HG03469 (cell line): Measurements from ENCODE around the gene NPAS3.

Source experiments
- ATAC-seq: cut with Tn5 transposase; IDR thresholded peaks from one replicate; pipeline ENCODE4 v1.9.1; 2021; ENCODE audit warnings: mild to moderate bottlenecking, moderate library complexity, moderate number of reproducible peaks; ENCODE audit not compliant: unreplicated experiment

The NPAS3 gene

DNA sequence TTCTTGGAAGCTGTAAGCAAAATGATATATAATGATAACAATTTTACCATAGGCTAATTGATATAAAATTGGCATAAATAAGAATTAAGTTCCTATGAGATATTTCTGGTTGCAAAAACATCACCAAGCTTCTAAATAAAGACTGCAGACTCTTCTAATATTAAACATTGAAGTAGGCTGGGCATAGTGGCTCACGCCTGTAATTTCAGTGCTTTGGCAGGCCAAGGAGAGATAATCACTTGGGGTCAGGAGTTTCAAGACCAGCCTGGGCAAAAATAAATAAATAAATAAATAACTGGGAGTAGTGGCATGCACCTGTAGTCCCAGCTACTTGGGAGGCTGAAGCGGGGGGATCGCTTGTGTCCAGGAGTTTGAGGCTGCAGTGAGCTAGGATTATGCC lies 71.8 kb downstream of the NPAS3 start:
- no peak for ATAC-seq

DNA sequence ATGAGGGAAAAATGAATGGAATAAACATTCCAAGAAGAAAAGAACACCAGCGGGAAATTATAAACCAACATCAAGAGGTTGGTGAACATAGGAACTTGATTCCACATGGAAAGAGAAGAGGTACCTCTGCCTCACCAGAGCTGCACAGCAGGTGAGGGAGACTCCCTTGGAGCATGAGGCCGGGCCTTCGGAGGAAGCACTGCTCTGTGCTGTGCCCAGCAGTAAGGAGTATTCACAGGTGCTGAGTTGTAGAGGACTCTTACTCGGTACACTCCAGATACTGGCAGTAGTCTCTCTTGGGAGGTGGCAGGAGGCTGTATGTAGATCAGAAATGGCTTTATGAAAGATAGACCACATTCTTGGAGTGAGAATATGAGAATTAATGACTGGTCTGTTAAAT lies 76.0 kb downstream of the NPAS3 start:
- no peak for ATAC-seq

DNA sequence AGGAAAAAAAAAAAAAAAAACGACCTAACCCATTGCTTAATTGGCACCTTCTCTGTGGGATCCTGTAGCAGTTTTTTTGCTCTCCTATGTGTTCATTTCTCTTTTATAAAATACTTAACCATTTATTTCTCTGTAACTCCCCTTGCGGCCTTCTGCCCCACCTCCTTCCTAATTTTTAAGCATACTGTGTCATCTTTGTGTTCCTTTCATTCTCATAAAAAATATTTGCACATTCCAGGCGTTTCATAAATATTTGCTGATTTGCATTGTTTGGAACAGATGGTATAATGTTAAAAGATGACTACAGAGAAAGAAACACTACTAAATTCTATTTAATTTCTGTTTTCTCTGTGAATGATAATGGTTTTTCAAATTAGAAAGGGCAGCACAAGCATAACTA lies 77.9 kb downstream of the NPAS3 start:
- no peak for ATAC-seq

DNA sequence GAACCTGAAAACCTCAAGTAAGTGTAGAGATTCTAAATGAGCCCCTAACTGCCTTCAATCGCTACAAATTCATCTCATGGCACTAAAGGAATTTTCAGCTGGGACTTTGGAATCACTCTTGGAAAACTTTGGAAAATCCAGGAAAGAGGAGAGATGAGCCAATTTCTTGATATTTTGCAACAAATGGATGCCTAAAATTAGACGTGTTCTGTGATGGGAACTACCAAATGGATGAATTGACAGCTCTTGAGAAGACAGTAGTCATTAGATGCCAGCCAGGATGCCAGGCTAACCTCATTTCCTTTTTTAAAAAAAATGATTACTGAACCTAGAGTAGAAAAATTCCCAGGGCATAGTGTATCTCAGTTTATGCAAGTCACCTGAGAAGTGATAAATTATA lies 78.3 kb downstream of the NPAS3 start:
- no peak for ATAC-seq

DNA sequence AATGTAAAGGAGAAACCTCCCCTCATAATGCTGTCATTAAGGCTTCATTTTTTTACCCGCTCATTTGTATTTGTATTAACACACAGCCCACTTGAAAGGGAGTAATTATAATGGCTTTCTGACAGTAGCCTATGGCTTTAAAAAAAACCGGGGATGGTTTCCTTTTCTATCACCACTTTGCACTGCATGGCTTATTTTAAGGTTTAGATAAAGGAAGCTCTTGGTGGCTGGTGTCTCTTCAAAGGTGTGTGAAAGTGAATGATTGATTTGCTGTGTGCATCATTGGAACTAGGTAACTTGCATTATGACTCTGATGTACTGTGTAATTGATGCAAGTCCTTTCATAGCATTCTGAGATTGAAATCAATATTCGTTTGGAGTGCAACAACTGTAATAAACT lies 80.7 kb downstream of the NPAS3 start:
- no peak for ATAC-seq

DNA sequence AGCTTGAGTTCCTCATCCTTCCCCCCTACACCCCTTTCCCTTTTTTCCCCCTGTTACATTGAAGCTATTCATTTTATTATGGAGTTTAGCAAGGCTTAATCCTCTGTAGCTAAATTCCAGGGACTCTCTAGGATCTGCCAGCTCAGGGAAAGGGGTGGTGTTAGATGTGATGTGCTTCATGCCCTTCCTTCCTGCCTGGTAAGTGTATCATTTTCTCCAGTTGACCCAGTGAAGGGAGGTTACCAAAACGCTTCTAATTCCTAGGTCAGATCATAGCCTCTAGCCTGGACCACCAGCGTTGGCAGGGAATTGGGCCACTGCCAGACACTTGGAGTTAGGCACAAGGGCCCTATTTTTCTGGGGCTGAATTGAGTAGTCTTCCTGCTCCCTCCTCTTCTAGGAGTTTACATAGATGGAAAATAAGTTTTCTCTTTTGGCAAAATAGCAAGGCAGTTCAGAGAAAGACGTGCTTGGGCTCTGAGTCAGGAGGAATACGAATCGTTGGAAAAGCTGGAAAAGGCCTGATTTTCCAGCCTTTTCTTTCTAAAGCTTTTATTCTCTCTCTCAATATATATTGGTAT lies 88.3 kb downstream of the NPAS3 start:
- no peak for ATAC-seq

DNA sequence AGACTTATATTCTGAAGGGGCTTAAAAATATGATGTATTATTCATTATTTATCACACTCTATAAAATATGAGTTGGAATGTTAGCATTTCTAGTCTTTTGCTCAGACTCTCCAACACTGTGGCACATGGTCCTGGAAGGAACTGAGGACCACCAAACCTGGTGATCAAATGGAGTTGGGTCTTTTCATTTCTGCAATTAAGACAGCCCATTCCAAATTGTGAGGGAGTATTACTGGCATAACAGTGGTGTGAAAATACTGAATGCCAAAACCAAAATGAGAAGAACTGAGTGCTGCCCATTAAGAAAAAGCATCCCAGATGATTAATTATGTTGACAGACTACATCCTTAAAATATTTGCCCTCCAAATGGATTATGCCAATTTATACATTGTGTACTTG lies 90.8 kb downstream of the NPAS3 start:
- ATAC-seq = no peak

DNA sequence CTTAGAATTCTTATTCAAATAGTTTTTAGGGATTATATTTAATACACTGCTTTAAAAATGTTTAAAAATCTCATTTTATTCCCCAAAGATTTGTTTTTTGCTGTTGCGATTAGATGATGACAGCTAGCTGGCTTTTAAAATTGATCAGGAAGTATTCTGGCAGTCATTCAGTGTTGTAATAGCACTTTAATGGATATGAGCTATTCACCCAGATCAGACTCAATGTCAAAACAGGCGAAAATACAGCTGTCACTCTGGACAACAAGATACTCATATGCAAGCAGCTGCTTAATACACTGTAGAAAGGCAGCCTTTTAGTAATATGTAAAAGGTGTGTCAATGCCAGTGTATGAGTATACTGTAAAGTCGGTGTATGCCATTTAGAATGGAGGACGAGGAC lies 91.7 kb downstream of the NPAS3 start:
- ATAC-seq = no peak

DNA sequence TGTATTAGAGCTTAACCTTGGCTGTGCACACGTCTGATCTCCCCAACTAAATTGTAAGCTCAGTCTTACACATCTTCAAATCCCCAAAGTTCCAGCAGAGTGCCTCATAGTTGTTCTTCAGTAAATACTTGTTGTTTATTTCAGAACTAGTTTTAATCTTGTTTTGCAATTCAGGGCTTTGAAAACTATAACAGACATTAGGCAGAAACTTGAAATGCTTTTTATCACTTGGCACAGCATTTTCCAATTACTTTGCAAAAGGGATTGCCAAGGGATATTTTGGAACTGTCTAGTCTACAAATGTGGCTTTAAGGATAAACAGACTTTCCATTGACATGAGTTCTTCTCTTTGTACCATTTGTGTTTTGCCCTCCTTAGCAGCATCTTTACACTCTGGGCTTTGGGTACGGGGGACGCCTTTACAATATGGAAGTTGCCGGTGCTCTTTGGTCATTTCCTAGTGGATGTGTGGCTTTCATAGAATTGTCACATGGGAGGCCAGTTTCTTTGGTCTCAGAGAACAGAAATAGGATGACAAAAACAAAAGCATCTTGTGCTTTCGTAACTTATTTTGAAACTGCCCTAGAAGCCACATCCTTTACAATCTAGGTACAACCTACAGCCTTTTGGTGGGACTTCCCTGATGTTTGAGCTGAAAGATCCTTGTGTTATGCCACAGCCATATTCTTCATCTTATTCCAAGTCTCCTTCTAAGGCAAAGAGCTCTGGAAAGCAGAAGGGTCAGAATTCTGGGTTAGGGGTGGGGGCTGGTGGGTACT lies 96.9 kb downstream of the NPAS3 start:
- ATAC-seq = no peak

DNA sequence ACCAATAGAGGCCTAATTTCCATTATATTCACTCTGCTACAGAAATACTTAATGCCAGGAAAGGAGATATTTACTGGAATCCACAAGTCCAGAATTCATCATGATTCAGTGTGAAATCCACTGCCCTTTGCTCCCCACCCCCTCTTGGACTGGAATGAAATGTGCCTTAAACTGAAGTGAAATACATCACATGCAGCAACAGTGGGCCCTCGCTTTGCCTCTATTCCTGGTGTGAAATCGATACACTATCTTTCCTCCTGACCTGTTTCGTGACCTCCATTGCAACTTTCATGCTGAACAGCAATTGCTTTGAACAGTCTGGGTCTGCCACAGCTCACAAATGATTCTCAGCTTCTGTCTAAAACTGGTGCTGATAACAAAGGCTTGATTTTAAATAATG lies 100.6 kb downstream of the NPAS3 start:
- ATAC-seq = no peak

DNA sequence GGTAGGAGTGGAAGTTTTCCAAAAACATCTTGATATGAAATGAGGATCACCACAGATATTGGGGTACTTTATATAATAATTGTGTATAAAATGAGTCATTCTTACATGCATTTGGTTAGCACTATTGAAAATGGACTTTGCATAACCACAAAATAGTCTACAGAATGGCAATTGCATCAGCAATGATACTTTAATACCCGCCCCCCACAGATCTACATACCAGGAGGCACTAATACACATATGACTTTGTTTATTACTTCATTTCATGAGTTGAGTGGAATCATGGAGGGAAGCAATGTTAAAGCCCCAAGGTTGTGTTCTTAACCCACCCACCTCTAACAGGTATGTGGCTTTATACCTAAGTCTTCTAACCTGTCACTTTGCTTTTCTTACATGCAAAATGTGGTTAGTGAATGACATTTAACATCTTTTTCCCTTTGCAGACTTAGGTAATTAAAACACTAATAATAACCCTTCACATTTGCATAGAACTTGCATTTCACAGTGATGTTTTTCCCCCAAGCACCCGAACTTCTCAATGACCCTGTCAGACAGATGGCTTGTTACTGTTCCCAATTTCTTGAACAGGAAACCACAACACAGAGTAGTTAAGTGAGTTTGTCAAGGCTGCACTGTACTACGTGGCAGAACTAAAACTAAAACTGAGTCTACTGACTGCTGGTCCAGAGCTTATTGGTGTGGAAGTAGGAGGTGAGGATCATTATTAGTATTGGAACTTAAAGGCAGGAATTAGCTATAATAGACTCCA lies 101.9 kb downstream of the NPAS3 start:
- ATAC-seq = no peak

DNA sequence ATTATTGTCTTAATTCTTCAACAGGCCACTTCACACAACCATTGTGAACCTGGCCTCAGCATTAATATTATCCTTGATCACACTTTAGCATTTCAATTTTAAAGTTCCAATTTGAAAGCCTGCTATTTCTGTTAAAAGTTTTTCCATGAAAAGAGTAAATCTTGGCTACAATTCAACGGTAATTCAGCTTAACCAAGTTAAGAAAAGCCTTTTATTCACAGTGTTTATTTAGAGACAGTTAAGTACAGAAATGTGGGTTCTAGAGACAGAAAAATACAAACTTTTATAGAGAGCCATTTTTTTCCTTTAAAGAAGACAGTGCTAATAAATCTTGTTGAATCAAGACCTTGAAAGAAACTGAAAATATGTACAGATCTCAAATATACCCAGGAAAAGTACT lies 103.9 kb downstream of the NPAS3 start:
- no peak for ATAC-seq

DNA sequence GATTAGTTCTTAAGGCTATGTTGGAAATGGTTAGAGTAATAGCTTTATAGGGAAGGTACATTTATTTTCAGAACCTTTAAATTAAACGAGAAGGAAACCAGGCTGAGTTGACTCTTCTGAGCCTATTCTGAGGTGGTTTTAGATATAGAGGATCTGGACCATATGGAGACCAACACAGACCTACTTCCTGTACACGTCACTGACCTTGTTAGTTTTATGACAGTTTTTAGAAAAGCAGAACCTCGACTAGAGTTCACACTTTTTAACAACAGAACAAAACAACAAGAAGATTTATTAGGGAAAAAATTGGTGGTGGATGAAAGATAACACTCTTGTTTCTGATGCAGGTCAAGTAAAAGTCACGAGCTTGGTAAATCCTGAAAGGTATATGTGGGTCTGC lies 107.1 kb downstream of the NPAS3 start:
- no peak for ATAC-seq

DNA sequence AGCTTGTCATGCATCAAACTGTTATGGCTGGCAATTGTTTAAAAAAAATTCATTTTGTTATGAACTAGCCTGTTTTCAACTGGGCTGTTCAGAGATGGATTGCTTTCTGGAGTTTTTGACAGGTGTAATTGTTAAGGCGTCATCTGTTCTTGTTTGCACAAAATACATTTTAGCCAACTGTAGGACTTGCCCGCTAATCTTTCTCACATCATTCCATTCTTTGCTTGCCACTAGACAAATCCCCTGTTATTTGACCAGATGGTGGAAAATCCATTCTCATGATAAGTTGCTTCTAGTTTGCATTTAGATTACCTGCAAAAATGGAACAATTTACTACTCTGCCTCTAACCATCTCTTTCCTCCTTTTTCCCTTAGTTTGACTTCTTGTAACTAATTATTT lies 114.3 kb downstream of the NPAS3 start:
- no peak for ATAC-seq

DNA sequence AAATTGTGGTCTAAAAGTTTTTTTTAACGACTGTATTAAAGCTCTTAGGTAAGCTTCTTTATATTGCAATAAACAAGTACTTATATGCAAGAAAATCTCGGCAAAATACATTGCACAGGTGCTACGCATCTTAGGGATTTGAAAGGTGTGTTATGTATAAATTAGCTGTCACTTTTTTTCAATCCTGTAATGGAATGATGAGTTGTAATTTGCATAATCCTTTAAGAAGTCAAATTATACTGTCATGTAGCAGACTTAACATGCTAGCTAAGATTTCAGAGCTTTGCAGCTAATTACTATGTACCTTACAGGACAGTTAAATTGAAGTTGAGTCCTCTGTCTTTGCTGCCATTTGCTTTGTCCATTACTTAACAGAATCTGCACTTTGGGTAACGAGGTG lies 117.5 kb downstream of the NPAS3 start:
- no peak for ATAC-seq

DNA sequence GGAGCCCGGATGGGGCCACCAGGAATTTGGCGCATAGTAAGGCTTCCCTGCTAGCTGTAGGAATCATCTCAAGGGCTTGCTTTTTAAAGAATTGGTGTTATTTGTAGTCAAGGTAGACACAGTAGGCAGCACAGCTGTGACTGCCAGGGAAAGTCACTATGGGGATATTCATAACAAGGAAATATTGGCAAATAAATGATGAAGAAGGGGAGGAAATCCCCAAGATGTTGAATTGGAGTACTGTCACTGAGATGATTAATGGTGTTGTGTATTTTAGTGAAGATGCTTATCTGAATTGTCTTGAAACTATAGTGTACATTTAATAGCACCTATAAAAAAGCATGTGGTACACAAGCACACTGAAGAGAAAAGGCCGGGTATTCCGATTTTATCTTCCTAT lies 118.9 kb downstream of the NPAS3 start:
- ATAC-seq = no peak

DNA sequence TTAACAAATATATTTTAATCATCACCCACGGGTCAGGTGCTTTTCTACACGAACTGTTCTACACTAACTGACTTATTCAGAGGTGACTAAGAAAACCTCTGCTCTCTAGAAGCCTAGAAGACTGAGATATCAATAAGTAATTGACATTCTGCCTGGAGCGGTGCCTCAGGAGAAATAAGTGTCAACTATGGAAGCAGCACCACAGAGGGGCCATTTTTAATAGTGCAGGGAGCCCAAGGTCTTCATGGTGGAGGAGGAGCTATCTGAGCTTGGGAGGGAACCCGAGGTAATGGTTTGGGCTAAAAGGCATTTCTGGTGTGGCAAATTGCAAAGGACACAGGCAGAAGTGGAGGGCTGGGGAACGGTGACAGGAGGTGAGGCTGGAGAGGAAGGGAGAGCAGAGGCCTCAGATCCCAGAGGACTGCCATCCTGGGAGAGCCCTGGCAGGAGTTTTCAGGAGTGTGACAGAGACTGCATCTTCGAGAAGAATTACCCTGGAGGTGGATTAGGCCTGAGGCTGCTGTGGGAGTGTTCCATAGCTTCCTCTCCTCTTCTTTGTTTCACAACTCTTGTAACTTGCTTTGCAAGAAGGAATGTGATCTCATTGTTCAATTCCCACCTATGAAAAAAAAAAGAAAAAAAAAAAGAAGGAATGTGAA lies 123.1 kb downstream of the NPAS3 start:
- ATAC-seq = no peak

DNA sequence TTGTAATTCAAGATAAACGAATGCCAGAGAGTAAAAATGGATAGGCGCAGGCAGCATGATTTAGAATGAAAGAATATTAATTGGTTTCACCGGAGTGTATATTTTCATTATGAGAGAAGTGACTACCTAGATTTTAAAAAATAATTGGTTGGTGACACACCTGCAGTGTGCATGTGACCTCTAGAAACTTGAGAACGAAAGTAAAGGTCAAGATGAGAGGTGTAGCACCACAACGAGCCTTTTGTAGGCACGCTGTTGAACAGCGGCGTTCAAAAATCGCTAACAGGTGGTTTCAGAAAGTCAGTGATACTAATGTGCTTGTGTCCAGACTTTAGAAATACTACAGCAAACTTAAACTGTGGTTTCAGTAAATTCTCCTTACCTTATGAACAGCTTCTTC lies 123.8 kb downstream of the NPAS3 start:
- ATAC-seq = no peak

DNA sequence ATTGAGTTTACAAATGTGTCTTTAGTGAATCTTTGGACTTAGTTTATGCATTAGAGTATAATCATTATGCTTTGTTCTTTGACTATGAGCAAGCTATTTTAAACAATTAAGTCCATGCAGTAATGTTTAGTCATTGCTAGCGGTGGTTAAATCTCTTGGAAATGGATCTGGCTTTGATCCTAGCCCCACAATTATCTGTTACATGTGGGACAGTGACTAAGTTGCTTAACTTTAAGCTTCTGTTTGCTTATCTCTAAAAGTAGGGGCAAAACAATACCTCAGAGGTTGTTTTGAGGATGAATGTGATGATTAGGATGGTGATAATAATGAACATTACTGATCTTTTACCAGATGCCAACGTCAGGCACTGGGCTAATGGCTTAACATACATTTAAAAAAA lies 124.2 kb downstream of the NPAS3 start:
- ATAC-seq = no peak

DNA sequence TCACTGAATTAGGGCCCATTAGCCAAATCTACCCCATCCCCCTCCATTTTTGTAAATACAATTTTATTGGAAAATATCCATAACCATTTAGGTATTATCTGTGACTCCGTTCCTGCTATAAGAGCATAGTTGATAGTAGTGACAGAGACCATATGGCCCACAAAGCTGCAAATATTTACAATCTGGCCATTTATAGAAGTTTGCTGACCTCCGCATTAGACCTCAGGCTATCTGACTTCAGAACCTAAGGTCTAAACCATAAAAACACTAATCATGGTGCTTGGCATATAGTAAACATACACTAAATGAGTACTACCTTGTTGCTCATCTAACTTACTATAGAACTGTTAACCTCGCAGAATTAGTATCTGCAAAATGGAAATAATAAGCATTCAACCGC lies 124.8 kb downstream of the NPAS3 start:
- ATAC-seq = no peak

DNA sequence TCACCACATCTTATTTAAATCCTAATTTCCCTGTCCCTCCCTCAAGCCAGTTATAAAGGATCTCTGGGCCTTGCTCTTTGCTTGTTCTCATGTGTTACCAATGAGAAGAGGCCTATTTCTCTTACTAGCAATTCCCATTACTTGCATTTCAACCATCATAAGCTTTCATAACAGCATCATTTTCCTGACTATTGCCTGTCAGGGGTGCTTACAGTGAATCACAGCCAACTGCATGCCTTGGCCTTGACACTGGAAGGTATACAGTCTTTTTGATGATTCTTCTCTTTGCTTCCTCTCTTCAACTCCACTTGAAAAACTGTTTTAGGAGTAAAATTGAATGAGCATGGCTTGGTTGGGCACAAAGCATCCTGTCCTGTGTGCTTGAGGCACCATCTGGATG lies 127.0 kb downstream of the NPAS3 start:
- ATAC-seq = no peak

DNA sequence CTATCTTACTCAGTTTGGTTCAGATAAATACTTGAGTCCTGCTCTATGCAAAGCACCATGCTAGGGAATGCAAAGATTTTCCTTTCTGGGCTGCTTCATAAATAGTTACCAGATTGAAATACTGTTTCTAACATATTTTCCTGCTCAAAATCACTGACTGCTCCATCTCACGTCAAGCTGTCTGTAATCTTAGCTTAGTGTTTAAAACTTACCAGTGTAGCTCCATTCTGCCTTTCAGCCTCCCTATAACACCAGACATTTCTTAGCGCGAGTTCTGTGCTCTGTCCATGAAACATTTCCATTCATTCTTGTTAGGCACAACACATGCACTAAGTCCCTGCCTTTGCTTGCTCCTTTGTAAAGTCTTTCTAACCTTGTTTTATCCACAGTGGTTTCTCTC lies 129.4 kb downstream of the NPAS3 start:
- ATAC-seq = no peak
